Measurements from ENCODE around the gene ICAM4. TPM values are rescaled to one million over a fixed set of nuclear protein-coding genes. Genes with fewer than 3 reads are reported as not detected.

The ICAM4 gene
- total RNA-seq, 4 donors from 2014 or later: 0.82 to 7.5 (median 2.0) TPM

GRCh38 chr19:10268071-10268470 is 18.7 kb upstream of the ICAM4 start:
- DNase-seq (ENCODE audit: low spot score): no peak
- ATAC-seq (ENCODE audit: low FRiP score): no peak
- TF ChIP-seq CTCF (IDR thresholded peaks at IDR 0.05): no peak

- ATAC-seq (ENCODE audit: low FRiP score): peak; percentile 66
- peak; percentile 87 for DNase-seq (ENCODE audit: low spot score)
These were observed 17.2 kb upstream of the ICAM4 start for GRCh38 chr19:10269333-10270179.

GRCh38 chr19:10270180-10270615 is 16.6 kb upstream of the ICAM4 start:
- ATAC-seq (ENCODE audit: low FRiP score): peak; percentile 38
- TF ChIP-seq CTCF (IDR thresholded peaks at IDR 0.05): no peak
- DNase-seq (ENCODE audit: low spot score): peak; percentile 52

More at GRCh38 chr19:10269333-10270179, 17.2 kb upstream of the ICAM4 start:
- TF ChIP-seq CTCF (IDR thresholded peaks at IDR 0.05): peak in 2 of 3 donors; percentile 7 to 96

GRCh38 chr19:10270616-10271394 is 15.9 kb upstream of the ICAM4 start, which contains the start of gene ICAM1:
ICAM1 (plus strand) TSS chr19:10271120; CDS start chr19:10271160, 40 bp downstream.
- ATAC-seq (ENCODE audit: low FRiP score) (peak; percentile 80), DNase-seq (ENCODE audit: low spot score) (peak; percentile 77)
- TF ChIP-seq CTCF (IDR thresholded peaks at IDR 0.05): no peak

- peak; percentile 18 for ATAC-seq (ENCODE audit: low FRiP score)
- TF ChIP-seq CTCF (IDR thresholded peaks at IDR 0.05): no peak
- DNase-seq (ENCODE audit: low spot score): no peak
These were observed 15.1 kb upstream of the ICAM4 start for GRCh38 chr19:10271543-10272086.

- TF ChIP-seq CTCF (IDR thresholded peaks at IDR 0.05): no peak
- ATAC-seq (ENCODE audit: low FRiP score) (no peak), DNase-seq (ENCODE audit: low spot score) (no peak)
These were observed 12.2 kb upstream of the ICAM4 start for GRCh38 chr19:10274589-10274988.
